Common myeloid progenitor, CD34-positive (primary cell): Measurements from ENCODE around the gene TTC28.

ENCODE experiments used
- CTCF ChIA-PET: fragments of 350-600 bp; sonication (Branson Sonifier 250); formaldehyde crosslinking; loops from one replicate; lab custom pipeline; 2021; ENCODE audit warnings: antibody characterized with exemption; lab: Charles Lee
- POLR2A ChIA-PET: fragments of 350-600 bp; sonication (Branson Sonifier 250); formaldehyde crosslinking; loops from one replicate; lab custom pipeline; 2021; ENCODE audit warnings: antibody characterized with exemption; lab: Charles Lee
- DNase-seq, 3 donors: peaks; one replicate each; pipeline versions ENCODE4 v3.0.0 to v3.0.0-alpha.2; 2013
- H3K27ac ChIP-seq, 2 experiments: 1 replicate in 1 of 2; 2 replicates in 1 of 2; pipeline ENCODE4 v1.7.0; 2013; ENCODE audit warnings: inconsistent platforms in 2 of 2, low read length in 2 of 2, mild to moderate bottlenecking in 2 of 2, low read depth in 1 of 2, moderate library complexity in 1 of 2; ENCODE audit not compliant: severe bottlenecking in 2 of 2, insufficient read depth in 1 of 2, poor library complexity in 1 of 2
- H3K27me3 ChIP-seq, 5 experiments: replicated peaks in 2 of 5; 1 replicate in 3 of 5; 2 replicates in 2 of 5; pipeline versions ENCODE4 v1.6.1 to v1.7.0; 2013; ENCODE audit warnings: low read length in 4 of 5, mild to moderate bottlenecking in 2 of 5, moderate library complexity in 2 of 5, inconsistent platforms in 1 of 5; ENCODE audit not compliant: insufficient read depth in 5 of 5, control insufficient read depth in 4 of 5
- H3K36me3 ChIP-seq, 4 experiments: 1 replicate in 2 of 4; 2 replicates in 2 of 4; pipeline versions ENCODE4 v1.6.1 to v1.7.0; 2013; ENCODE audit warnings: low read length in 3 of 4, control low read depth in 1 of 4, mild to moderate bottlenecking in 1 of 4; ENCODE audit not compliant: control insufficient read depth in 4 of 4, insufficient read depth in 4 of 4
- H3K4me1 ChIP-seq, 4 experiments: 1 replicate in 3 of 4; 2 replicates in 1 of 4; pipeline versions ENCODE4 v1.6.1 to v1.7.1; 2013; ENCODE audit warnings: low read length in 3 of 4, mild to moderate bottlenecking in 3 of 4, control low read depth in 1 of 4, inconsistent platforms in 1 of 4, moderate library complexity in 1 of 4; ENCODE audit not compliant: control insufficient read depth in 4 of 4, insufficient read depth in 4 of 4; ENCODE audit errors: control extremely low read depth in 1 of 4
- H3K4me3 ChIP-seq, 7 experiments: 1 replicate in 4 of 7; 2 replicates in 3 of 7; pipeline versions ENCODE4 v1.5.1 to v1.7.0; 2013; ENCODE audit warnings: mild to moderate bottlenecking in 7 of 7, low read length in 6 of 7, moderate library complexity in 6 of 7, inconsistent platforms in 2 of 7, low read depth in 2 of 7, control low read depth in 1 of 7; ENCODE audit not compliant: insufficient read depth in 4 of 7, control insufficient read depth in 1 of 7; ENCODE audit errors: extremely low read depth in 1 of 7
- H3K9me3 ChIP-seq, 5 experiments: 1 replicate in 4 of 5; 2 replicates in 1 of 5; pipeline versions ENCODE4 v1.6.1 to v1.7.1; 2013; ENCODE audit warnings: low read length in 4 of 5, mild to moderate bottlenecking in 2 of 5, inconsistent platforms in 1 of 5, low read depth in 1 of 5, moderate library complexity in 1 of 5; ENCODE audit not compliant: control insufficient read depth in 4 of 5, insufficient read depth in 2 of 5; ENCODE audit errors: control extremely low read depth in 1 of 5
- WGBS: methylation state at CpG from one replicate; pipeline ENCODE4 v1.1.5; 2013; ENCODE audit not compliant: insufficient coverage; 5-methylcytosine and 5-hydroxymethylcytosine counted together

TTC28 gene

DNA sequence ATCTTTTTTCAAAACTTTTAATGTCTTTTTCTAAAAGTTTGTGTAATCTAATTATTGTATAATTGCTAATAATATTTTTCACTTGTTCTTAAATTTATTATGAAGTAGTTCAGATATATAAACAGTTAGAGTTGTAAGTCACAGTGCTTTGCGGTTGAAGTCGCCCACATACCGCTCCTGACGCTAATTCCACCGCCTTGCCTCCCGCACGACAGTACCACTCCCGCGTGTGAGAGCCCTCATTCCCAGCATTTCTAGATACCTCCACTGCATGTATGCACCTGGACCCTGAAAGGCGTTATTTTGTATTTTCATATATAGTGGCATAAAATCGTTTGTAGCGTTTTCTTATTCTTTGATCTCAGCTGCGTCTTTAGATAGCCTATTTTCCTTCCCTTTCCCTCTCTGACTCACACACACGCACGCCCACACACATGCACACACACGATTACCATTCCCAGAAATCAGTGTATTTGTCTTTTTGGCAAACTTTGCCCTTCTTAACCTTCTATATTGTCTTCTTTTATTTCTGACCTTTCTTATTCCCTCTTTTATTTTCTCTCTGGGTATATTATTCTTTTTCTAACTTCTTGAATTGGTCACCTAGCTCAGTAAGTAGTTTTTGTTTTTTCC is 704.1 kb downstream of the TTC28 start:
- no peak overlapping the region for H3K4me3 ChIP-seq
- no peak for DNase-seq
- H3K27ac ChIP-seq: no peak overlapping the region
- ChIA-PET CTCF (interaction anchor here (1.7 kb wide), 1 partner anchor 8 kb away, joined by 6 read pairs; no protein-coding TSS in a partner anchor), POLR2A (no interaction called here)
- peaks cover 0 to 11% (median 3%) of the 10 kb centered on the region in 5 experiments for H3K9me3 ChIP-seq
- 97% methylated on average over 14 of the region's 16 CpGs for WGBS
- H3K4me1 ChIP-seq: no peaks in the 10 kb centered on the region
- H3K27me3 ChIP-seq: no peaks in the 10 kb centered on the region
- H3K36me3 ChIP-seq: peaks cover 0 to 7% (median under 1%) of the 10 kb centered on the region in 4 experiments

DNA sequence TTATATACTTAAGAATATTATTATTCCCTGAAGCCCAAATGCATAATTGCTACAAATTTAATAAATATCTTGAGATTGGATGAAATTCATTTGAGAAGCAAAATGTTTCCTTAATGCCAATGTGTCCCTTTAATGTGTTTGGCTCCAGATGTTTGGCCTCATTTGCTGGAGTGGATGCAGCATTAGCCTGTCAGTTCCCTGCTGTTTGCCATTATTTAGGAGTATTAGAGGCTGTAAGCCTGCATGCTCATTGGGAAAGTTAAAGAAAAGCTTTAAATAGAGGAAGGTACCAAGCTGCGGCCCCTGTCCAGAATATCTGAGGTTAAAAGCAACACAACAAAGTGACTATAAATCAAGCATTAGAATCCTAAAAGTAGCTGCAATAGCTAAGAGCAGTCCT is 705.8 kb downstream of the TTC28 start:
- ChIA-PET POLR2A (no interaction called here), CTCF (interaction anchor here (1.7 kb wide), 1 partner anchor 9 kb away, joined by 6 read pairs; no protein-coding TSS in a partner anchor)
- WGBS: no CpG with 5 or more reads among the region's 1 CpG

DNA sequence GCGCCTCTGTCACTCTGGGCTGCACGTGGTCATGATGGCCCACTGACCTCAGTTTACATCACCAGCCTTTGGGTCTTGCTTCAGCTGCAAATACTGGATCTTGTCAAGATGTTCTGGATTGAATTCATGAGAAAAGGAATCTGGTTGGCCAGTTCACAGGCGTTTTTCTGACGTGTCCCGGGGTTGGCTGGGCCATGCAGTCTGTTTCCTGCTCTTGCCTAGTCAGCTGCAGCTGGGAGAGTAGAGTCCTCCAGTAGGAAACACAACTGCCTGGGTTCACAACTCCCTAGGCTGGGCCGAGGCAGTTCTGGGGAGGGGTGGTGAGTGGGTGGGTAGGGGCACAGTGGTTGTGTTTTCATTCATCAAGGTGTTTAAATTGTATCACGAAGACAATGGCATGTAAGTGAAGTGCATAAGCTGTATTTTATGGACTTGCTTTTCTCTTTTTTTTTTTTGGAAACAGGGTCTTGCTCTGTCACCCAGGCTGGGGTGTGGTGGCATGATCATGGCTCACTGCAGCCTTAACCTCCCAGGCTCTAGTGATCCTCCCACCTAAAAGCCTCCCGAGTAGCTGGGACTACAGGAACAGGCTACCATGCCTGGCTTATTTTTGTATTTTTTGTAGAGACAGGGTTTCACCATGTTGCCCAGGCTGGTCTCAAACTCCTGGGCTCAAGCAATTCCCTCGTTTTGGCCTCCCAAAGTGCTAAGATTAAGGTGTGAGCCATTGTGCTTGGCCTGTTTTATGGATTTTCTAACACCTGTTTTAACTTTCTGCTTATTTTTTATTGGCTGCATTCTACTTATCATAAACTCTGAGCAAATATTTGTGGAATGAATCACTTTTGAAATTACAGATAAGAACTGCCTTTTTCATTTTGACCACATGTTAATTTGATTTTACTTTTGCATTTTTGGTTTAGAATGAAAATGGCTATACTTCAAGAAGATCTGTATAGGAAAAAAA is 706.6 kb downstream of the TTC28 start:
- Histone ChIP-seq H3K4me3 (no peak overlapping the region), H3K9me3 (peaks cover 0 to 18% (median 3%) of the 10 kb centered on the region in 5 experiments), H3K36me3 (peaks cover 0 to 7% (median 3%) of the 10 kb centered on the region in 4 experiments), H3K27me3 (no peaks in the 10 kb centered on the region), H3K4me1 (no peaks in the 10 kb centered on the region), H3K27ac (no peak overlapping the region)
- POLR2A ChIA-PET: no interaction called here
- DNase-seq: no peak
- CTCF ChIA-PET: interaction anchor here (1.1 kb wide), 1 partner anchor 87 kb away, joined by 4 read pairs; no protein-coding TSS in a partner anchor
- WGBS: 98% methylated on average over 8 of the region's 9 CpGs

More for the DNA sequence above, 705.8 kb downstream of the TTC28 start:
- H3K4me3 ChIP-seq: no peak overlapping the region
- H3K27ac ChIP-seq: no peak overlapping the region
- H3K36me3 ChIP-seq: peaks cover 0 to 7% (median 3%) of the 10 kb centered on the region in 4 experiments
- peaks cover 0 to 18% (median 3%) of the 10 kb centered on the region in 5 experiments for H3K9me3 ChIP-seq
- no peaks in the 10 kb centered on the region for H3K27me3 ChIP-seq
- no peaks in the 10 kb centered on the region for H3K4me1 ChIP-seq
- no peak for DNase-seq

DNA sequence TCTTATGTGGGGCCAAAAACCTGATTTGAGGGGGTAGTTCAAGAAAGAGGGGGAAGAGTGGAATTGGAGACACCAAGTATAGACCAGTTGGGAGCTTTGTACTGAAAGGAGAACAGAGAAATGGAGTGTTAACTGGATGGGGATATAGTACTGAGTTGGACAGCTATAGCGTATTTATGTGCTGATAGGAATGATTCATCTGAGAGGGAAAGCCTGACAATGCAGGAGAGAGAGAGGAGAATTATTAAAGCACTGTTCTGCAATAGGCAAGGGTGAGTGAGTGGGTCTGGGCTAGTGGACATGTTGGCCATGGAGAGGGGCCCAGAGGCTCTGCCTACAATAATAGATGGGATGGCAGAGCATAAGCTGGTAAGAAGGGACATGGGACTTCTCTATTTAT is 707.7 kb downstream of the TTC28 start:
- peaks cover 0 to 18% (median 3%) of the 10 kb centered on the region in 5 experiments for H3K9me3 ChIP-seq
- no peaks in the 10 kb centered on the region for H3K27me3 ChIP-seq
- ChIA-PET CTCF (interaction anchor here (1.1 kb wide), 1 partner anchor 86 kb away, joined by 4 read pairs; no protein-coding TSS in a partner anchor), POLR2A (no interaction called here)
- no peak overlapping the region for H3K27ac ChIP-seq
- WGBS: 92% methylated on average over 1 of the region's 1 CpG
- peaks cover 0 to 4% (median 2%) of the 10 kb centered on the region in 4 experiments for H3K36me3 ChIP-seq
- no peaks in the 10 kb centered on the region for H3K4me1 ChIP-seq
- no peak for DNase-seq
- no peak overlapping the region for H3K4me3 ChIP-seq

DNA sequence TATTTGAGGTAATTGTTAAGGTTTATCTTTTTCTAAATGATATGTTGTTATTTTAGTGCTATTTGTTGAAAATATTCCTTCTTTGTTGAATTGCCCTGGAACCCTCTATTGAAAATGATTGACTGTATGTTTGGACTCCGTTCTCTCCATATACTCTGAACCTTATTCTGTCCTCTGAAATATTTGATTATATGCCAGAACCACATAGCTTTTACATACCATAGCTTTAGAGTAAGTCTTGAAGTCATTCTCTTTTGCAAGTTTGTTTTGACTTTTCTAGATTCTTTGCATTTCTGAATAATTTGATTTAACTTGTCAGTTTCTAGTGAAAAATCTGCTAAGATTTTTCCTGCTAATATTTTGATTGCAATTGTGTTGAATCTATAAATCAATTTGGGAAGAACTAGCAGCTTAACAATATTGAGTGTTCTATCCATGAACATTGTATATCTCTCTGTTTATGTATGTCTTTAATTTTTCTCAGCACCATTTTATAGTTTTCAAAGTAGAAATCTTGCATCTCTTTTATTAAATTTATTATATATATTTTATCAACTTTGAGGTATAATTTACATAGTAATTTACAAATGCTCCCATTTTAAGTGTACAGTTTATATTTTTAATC is 708.9 kb downstream of the TTC28 start:
- 100% methylated on average over 1 of the region's 1 CpG for WGBS
- Histone ChIP-seq H3K9me3 (peaks cover 0 to 18% (median 3%) of the 10 kb centered on the region in 5 experiments), H3K27me3 (no peaks in the 10 kb centered on the region), H3K4me1 (no peaks in the 10 kb centered on the region), H3K27ac (no peak overlapping the region), H3K36me3 (peaks cover 0 to 4% (median 2%) of the 10 kb centered on the region in 4 experiments), H3K4me3 (no peak overlapping the region)
- ChIA-PET CTCF (no interaction called here), POLR2A (interaction anchor here (0.6 kb wide), 1 partner anchor 637 kb away, joined by 3 read pairs; no protein-coding TSS in a partner anchor)
- no peak for DNase-seq

DNA sequence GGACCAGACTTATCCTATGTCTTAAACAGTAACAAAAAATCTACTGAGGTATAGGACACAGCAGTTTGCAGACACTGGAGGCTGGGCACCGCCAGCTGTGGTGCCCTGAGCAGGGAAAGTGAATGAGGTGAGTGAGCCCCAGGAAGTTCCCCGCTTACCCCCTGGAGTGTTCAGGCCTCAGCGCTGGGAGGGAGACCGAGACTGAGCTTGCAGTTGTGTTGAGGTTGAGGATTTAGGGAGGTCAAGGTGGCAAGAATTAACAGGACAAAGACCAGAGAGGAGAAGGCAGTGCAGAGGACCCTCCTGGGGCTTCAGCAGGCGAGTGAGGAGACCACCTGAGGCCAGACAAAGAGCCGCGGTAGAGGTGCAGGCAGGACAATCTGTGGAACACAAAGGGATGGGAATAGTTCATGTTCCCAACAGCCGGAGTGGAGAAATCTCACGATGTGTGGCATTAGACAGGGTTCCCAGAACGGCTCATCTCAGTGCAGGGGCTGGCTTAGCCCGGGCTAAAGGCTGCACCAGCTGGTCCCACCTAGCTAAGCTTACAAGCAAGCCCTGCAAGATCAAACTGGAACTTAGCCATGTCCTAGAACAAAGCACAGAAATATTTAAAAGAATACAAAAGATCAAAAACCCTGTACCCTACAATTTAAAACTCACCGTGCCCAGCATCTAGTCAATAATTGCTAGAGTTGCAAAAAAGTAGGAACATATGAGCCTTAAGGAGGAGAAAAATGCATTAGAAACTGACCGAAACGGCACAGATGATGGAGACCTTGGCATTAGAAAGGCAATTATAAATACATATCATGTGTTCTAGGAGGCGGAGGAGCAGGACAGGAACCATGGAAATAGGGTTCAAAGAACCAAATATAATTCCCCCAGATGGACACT is 713.2 kb downstream of the TTC28 start:
- ChIA-PET CTCF (interaction anchor here (1.5 kb wide), 1 partner anchor 8 kb away, joined by 3 read pairs; no protein-coding TSS in a partner anchor), POLR2A (no interaction called here)
- no peaks in the 10 kb centered on the region for H3K27me3 ChIP-seq
- 96% methylated on average over 11 of the region's 15 CpGs for WGBS
- H3K4me3 ChIP-seq: no peak overlapping the region
- peaks cover 0 to 4% (median 0%) of the 10 kb centered on the region in 4 experiments for H3K36me3 ChIP-seq
- H3K4me1 ChIP-seq: no peaks in the 10 kb centered on the region
- DNase-seq: no peak
- H3K9me3 ChIP-seq: peaks cover 0 to 13% (median 0%) of the 10 kb centered on the region in 5 experiments
- H3K27ac ChIP-seq: no peak overlapping the region
